ENCODE results near the gene EIF4E2.

GRCh38 chr2:232615339-232615738 is 64.8 kb downstream of the EIF4E2 start:
- no peak for TF ChIP-seq POLR2AphosphoS5 (IDR thresholded peaks at IDR 0.05)
- TF ChIP-seq, protein P1, sequence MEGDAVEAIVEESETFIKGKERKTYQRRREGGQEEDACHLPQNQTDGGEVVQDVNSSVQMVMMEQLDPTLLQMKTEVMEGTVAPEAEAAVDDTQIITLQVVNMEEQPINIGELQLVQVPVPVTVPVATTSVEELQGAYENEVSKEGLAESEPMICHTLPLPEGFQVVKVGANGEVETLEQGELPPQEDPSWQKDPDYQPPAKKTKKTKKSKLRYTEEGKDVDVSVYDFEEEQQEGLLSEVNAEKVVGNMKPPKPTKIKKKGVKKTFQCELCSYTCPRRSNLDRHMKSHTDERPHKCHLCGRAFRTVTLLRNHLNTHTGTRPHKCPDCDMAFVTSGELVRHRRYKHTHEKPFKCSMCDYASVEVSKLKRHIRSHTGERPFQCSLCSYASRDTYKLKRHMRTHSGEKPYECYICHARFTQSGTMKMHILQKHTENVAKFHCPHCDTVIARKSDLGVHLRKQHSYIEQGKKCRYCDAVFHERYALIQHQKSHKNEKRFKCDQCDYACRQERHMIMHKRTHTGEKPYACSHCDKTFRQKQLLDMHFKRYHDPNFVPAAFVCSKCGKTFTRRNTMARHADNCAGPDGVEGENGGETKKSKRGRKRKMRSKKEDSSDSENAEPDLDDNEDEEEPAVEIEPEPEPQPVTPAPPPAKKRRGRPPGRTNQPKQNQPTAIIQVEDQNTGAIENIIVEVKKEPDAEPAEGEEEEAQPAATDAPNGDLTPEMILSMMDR (IDR thresholded peaks at IDR 0.05): no peak
- TF ChIP-seq EP300 (IDR thresholded peaks at IDR 0.05): no peak
- no peak for TF ChIP-seq POLR2A (IDR thresholded peaks at IDR 0.05)

All from stomach (tissue), 4 donors.